SK-N-SH treated with all-trans-retinoic acid at 6 μM for 48 hours (cell line): ENCODE results near the gene ADGRG6.

ENCODE experiments used
- CSDC2 ChIP-seq: fragments of 250-450 bp; sonication (Bioruptor Pico); IDR thresholded peaks from 2 replicates; pipeline ENCODE4 v1.5.0; 2020; ENCODE audit warnings: mild to moderate bottlenecking, moderate library complexity
- GLIS3 ChIP-seq: fragments of 250-450 bp; sonication (Bioruptor Pico); IDR thresholded peaks from 2 replicates; pipeline ENCODE4 v1.5.0; 2020; ENCODE audit warnings: mild to moderate bottlenecking, moderate library complexity
- OSR1 ChIP-seq: fragments of 250-450 bp; sonication (Bioruptor Pico); IDR thresholded peaks from 2 replicates; pipeline ENCODE4 v1.8.0; 2022; ENCODE audit warnings: moderate library complexity, mild to moderate bottlenecking, inconsistent platforms
- SNAI2 ChIP-seq: fragments of 250-450 bp; sonication (Bioruptor Pico); IDR thresholded peaks from 2 replicates; pipeline ENCODE4 v1.5.0; 2020; ENCODE audit warnings: mild to moderate bottlenecking, moderate library complexity
- TOX ChIP-seq: fragments of 250-450 bp; sonication (Bioruptor Pico); IDR thresholded peaks from 2 replicates; pipeline ENCODE4 v1.8.0; 2021; ENCODE audit warnings: mild to moderate bottlenecking, moderate library complexity, borderline replicate concordance
- ZFP3 ChIP-seq: fragments of 250-450 bp; sonication (Bioruptor Pico); IDR thresholded peaks from 2 replicates; pipeline ENCODE4 v1.5.0; 2020; ENCODE audit warnings: mild to moderate bottlenecking, moderate library complexity
- ZFP30 ChIP-seq: fragments of 450-650 bp; formaldehyde crosslinking; IDR thresholded peaks from 2 replicates; pipeline ENCODE4 v1.5.0; 2022; ENCODE audit warnings: mild to moderate bottlenecking, moderate library complexity
- ZNF565 ChIP-seq: fragments of 450-650 bp; formaldehyde crosslinking; conservative IDR thresholded peaks from 2 replicates; pipeline ENCODE4 v1.5.0; 2020; ENCODE audit warnings: low read depth, mild to moderate bottlenecking, moderate library complexity
- ZNF70 ChIP-seq: fragments of 450-650 bp; formaldehyde crosslinking; IDR thresholded peaks from 2 replicates; pipeline ENCODE4 v1.5.0; 2020; ENCODE audit warnings: mild to moderate bottlenecking, moderate library complexity
- ZNF8 ChIP-seq: fragments of 450-650 bp; formaldehyde crosslinking; IDR thresholded peaks from 2 replicates; pipeline ENCODE4 v1.5.0; 2020; ENCODE audit warnings: mild to moderate bottlenecking, moderate library complexity

GRCh38 chr6:142395266-142395665 is 93.5 kb downstream of the ADGRG6 start:
- TF ChIP-seq ZNF8 (CRISPR knock-in tag) = no peak
- no peak for TF ChIP-seq ZNF565 (CRISPR knock-in tag)
- no peak for TF ChIP-seq TOX (CRISPR knock-in tag)
- no peak for TF ChIP-seq OSR1 (CRISPR knock-in tag)
- no peak for TF ChIP-seq ZFP3 (CRISPR knock-in tag)
- TF ChIP-seq ZFP30 = no peak
- no peak for TF ChIP-seq ZNF70 (CRISPR knock-in tag)
- TF ChIP-seq SNAI2 (CRISPR knock-in tag) = no peak
- no peak for TF ChIP-seq GLIS3 (CRISPR knock-in tag)
- no peak for TF ChIP-seq CSDC2 (CRISPR knock-in tag)
